H1 (cell line): ENCODE measurements around the gene PACSIN2. TPM values are rescaled to one million over a fixed set of nuclear protein-coding genes. Genes with fewer than 3 reads are reported as not detected.

Experiments used
- CTCF ChIP-seq, 3 experiments: IDR thresholded peaks; 1 replicate in 2 of 3; 2 replicates in 1 of 3; pipeline versions ENCODE4 v1.5.1 to v1.6.1; 2011; ENCODE audit warnings: low read length in 3 of 3, mild to moderate bottlenecking in 3 of 3, inconsistent platforms in 2 of 3, low read depth in 1 of 3, moderate library complexity in 1 of 3; ENCODE audit not compliant: insufficient read depth in 1 of 3; ENCODE audit errors: control extremely low read depth in 1 of 3
- E2F6 ChIP-seq: IDR thresholded peaks from 2 replicates; pipeline ENCODE4 v1.6.1; 2012; ENCODE audit warnings: inconsistent platforms
- PHF8 ChIP-seq: fragments of 200-600 bp; sonication (generic); conservative IDR thresholded peaks from 2 replicates; pipeline ENCODE4 v1.7.1; 2012; ENCODE audit warnings: low read depth, mild to moderate bottlenecking, inconsistent platforms, low read length, moderate library complexity
- RBBP5 ChIP-seq: IDR thresholded peaks from 2 replicates; pipeline ENCODE4 v1.7.1; 2012; ENCODE audit warnings: low read depth, mild to moderate bottlenecking, inconsistent platforms, low read length, moderate library complexity, borderline replicate concordance
- SIRT6 ChIP-seq: IDR thresholded peaks from one replicate; pipeline ENCODE4 v1.7.1; 2012; ENCODE audit warnings: low read length, inconsistent platforms
- SIX5 ChIP-seq: IDR thresholded peaks from 2 replicates; pipeline ENCODE4 v1.6.1; 2011; ENCODE audit warnings: mild to moderate bottlenecking, low read depth, low read length
- polyA plus RNA-seq, 7 experiments: library from polyadenylated mRNA; depleted of rRNA in 3 of 7; stranded (reverse) in 5 of 7; unstranded in 2 of 7; fragments of >200 nt in 5 of 7; fragments of 200-250 nt in 2 of 7; gene quantifications; 1 replicate in 5 of 7; 2 replicates in 1 of 7; 4 replicates in 1 of 7; pipeline versions ENCODE4 v1.2.1 to v1.2.3, GENCODE V29; 2011 to 2013; ENCODE audit warnings: missing spikeins in 2 of 7, mixed read lengths in 2 of 7
- total RNA-seq: library from RNA; stranded (reverse); fragmentation: NEBNext Ultra II Directional; extraction: Animal tissue kit (Norgen Biotek cat#: 25700); gene quantifications from 2 replicates; pipeline ENCODE4 v1.2.1, GENCODE V29; 2021

PACSIN2 gene
- total and polyA plus RNA-seq, 2 of the 8 experiments (the other 6 are each of a cell fraction or from before 2014, with no cell fraction given), result 44.8 to 64.2 TPM

- TF ChIP-seq CTCF (IDR thresholded peaks at IDR 0.05; ENCODE audit: control extremely low read depth in 1 of 3, insufficient read depth in 1 of 3, low read depth in 1 of 3, low read length in 3 of 3) (no peak), SIX5 (no peak), E2F6 (no peak), PHF8 (no peak), SIRT6 (no peak), RBBP5 (no peak)
These were observed 80.6 kb downstream of the PACSIN2 start (continued) for GRCh38 chr22:42934338-42934737.
